ENCODE results near the gene SHANK2. TPM values are rescaled to one million over a fixed set of nuclear protein-coding genes. Genes with fewer than 3 reads are reported as not detected.

SHANK2 gene
- total and polyA plus RNA-seq, 2 of the 4 experiments (the other 2 are of a cell fraction), result 1.6 to 2.2 TPM

DNA sequence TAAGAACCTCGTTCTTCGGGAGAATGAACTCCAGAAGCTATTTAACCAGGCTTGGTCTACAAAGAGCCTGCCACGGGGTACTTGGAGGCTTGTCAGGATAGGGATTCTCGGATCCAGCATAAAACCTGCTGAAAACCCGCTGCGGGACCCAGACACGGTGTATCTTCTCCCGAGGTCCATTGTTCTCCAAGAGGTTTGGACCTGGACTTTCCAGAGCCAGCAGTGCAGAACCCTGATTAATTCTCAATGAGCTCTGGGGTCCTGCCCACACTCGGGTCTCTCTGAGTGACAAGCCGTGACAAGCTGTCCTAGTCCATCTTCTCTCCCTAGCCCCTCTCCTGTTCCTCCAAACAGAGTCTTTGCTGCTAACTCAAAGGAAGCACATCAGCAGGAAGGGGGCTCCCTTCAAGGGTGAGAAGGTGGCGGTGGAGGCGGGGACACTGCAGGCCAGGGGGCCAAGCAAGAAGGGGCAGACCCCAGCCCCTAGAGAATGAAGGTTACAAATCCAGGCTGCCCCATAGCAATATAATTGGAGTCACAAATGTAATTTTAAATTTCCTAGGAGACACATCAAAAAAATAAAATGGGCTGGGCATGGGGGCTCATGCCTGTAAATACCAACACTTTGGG is 12.2 kb downstream of the SHANK2 start:
- no peak overlapping the region for H2BK5ac ChIP-seq (ENCODE audit: low read depth, low read length, poor library complexity, severe bottlenecking)
- no peak for ATAC-seq (ENCODE audit: low read depth)
- no peak overlapping the region for H3K9ac ChIP-seq (ENCODE audit: low read depth, low read length)
- H2AK9ac ChIP-seq (replicated peaks; ENCODE audit: low read depth, low read length, poor library complexity), result no peak overlapping the region
- H3K36me3 ChIP-seq (ENCODE audit: control insufficient read depth, insufficient read depth, low read length), result peaks cover 16% of the 10 kb centered on the region
- no peak for DNase-seq
- H2BK20ac ChIP-seq (ENCODE audit: low read depth, low read length), result no peak overlapping the region
- peak overlapping the region; percentile 17; the same call in 1 of the 2 replicates for H2BK120ac ChIP-seq (ENCODE audit: low read depth, low read length)
- intact Hi-C loops (cut with micrococcal nuclease) (loop anchor here (5.0 kb wide), 1 partner anchor 33 kb away; no protein-coding TSS in a partner anchor), dilution Hi-C loops (cut with HindIII; ENCODE audit: low sequenced_read_pairs, unreplicated experiment) (no loop called here), in situ Hi-C loops (cut with MboI; ENCODE audit: low sequenced_read_pairs) (no loop called here)
- H4K5ac ChIP-seq (ENCODE audit: low read depth, low read length), result no peak overlapping the region
- H3K9me1 ChIP-seq (ENCODE audit: insufficient read depth, low read length), result peaks cover 8% of the 10 kb centered on the region
- no peaks in the 10 kb centered on the region; a peak in 1 of 4 replicates for H3K79me1 ChIP-seq (ENCODE audit: low read depth in 1 of 2, low read length in 2 of 2)
- H3K9me3 ChIP-seq (ENCODE audit: control insufficient read depth, insufficient read depth, low read length), result no peaks in the 10 kb centered on the region
- no peak overlapping the region for H3K18ac ChIP-seq (ENCODE audit: low read depth, low read length)
- TF ChIP-seq MAFK (IDR thresholded peaks at IDR 0.05; ENCODE audit: low read depth, low read length), result no peak
- no peak for TF ChIP-seq CHD1 (IDR thresholded peaks at IDR 0.05; ENCODE audit: low read depth, low read length)
- no peak for TF ChIP-seq RCOR1 (IDR thresholded peaks at IDR 0.05; ENCODE audit: insufficient replicate concordance, low read length)
- no peak for TF ChIP-seq FOS (IDR thresholded peaks at IDR 0.05; ENCODE audit: low read depth, low read length)
- no peak for TF ChIP-seq NFE2L2 (IDR thresholded peaks at IDR 0.05; ENCODE audit: low read depth, low read length)
- no peak for TF ChIP-seq POLR2A (IDR thresholded peaks at IDR 0.05; ENCODE audit: low read depth, low read length)
- TF ChIP-seq CEBPB (IDR thresholded peaks at IDR 0.05; ENCODE audit: low read depth, low read length), result no peak
- TF ChIP-seq SMC3 (IDR thresholded peaks at IDR 0.05; ENCODE audit: low read depth, low read length), result no peak
- TF ChIP-seq RAD21 (IDR thresholded peaks at IDR 0.05; ENCODE audit: low read length), result no peak
- CTCF ChIA-PET, result interaction anchor here (1.0 to 1.3 kb wide), 2 partner anchors 13 to 59 kb away, joined by 3 to 4 read pairs; no protein-coding TSS in a partner anchor
- POLR2A ChIA-PET (ENCODE audit: unreplicated experiment), result interaction anchor here (0.5 to 0.6 kb wide), 3 partner anchors 18 to 183 kb away, joined by 3 to 5 read pairs (median 3); no protein-coding TSS in a partner anchor
- no peak overlapping the region for H4K91ac ChIP-seq (ENCODE audit: insufficient read depth, low read depth, low read length)
- 0 out of 2 replicates have a peak overlapping the region, but pooled peaks have one; percentile 0 for H3K4ac ChIP-seq (ENCODE audit: low read depth, low read length)
- peak overlapping the region; percentile 31; the same call in 1 of the 2 replicates for H3K27ac ChIP-seq (ENCODE audit: insufficient read depth, low read length)
- no peak overlapping the region for H2BK15ac ChIP-seq (ENCODE audit: low read depth, low read length)
- H2AFZ ChIP-seq (replicated peaks; ENCODE audit: low read length, poor library complexity), result no peak overlapping the region
- no peak overlapping the region for H3K23ac ChIP-seq (ENCODE audit: low read depth, low read length)
- H3K14ac ChIP-seq (replicated peaks; ENCODE audit: low read depth, low read length), result no peak overlapping the region
- H3K4me3 ChIP-seq (ENCODE audit: insufficient read depth, low read depth, low read length), result no peak overlapping the region
- no peak overlapping the region; a peak in 1 of 4 replicates for H4K8ac ChIP-seq (ENCODE audit: low read depth in 2 of 2, low read length in 2 of 2)
- no peak overlapping the region; the same call in 1 of the 2 replicates for H2AK5ac ChIP-seq (ENCODE audit: low read depth, low read length)
- H3K4me1 ChIP-seq (ENCODE audit: control insufficient read depth, insufficient read depth, low read length), result peaks cover 9% of the 10 kb centered on the region
- H3K27me3 ChIP-seq (ENCODE audit: control insufficient read depth, insufficient read depth, low read length), result no peaks in the 10 kb centered on the region
- peaks cover 13% of the 10 kb centered on the region; the same call in 1 of the 2 replicates for H4K20me1 ChIP-seq (ENCODE audit: insufficient read depth, low read length)
- no peak overlapping the region for H3K4me2 ChIP-seq (ENCODE audit: low read depth, low read length)
- WGBS, 2 experiments (ENCODE audit: extremely low coverage in 2 of 2, insufficient read length in 1 of 2), result 94% methylated on average over 7 of the region's 12 CpGs; no CpG with 5 or more reads in 1 of the 2 experiments
- no TSS peak for BruUV-seq (replicated peaks)
- no peak overlapping the region for H3K56ac ChIP-seq (ENCODE audit: extremely low read depth, insufficient read depth, low read length)
